Heart left ventricle (tissue), 16 donors: ENCODE data around the gene TRERF1. TPM values are rescaled to one million over a fixed set of nuclear protein-coding genes. Genes with fewer than 3 reads are reported as not detected.

Experiments
- ATAC-seq, 4 donors: fragments of 200-7000 bp; cut with Tn5 transposase; one replicate each; pipeline ENCODE4 v1.9.1; 2020 to 2022; ENCODE audit warnings: moderate library complexity in 4 of 4, mild to moderate bottlenecking in 3 of 4, moderate number of reproducible peaks in 1 of 4
- DNase-seq, 5 donors: peaks; one replicate each; pipeline ENCODE4 v3.0.0-alpha.2; 2020
- H3K27ac ChIP-seq, 12 donors: fragments of 200-600 bp; sonication (generic) in 4 of 12; one replicate each; pipeline versions ENCODE4 v1.5.0 to v1.8.0; 2016 to 2022; ENCODE audit warnings: mild to moderate bottlenecking in 2 of 12
- H3K27me3 ChIP-seq, 9 donors: fragments of 200-600 bp; sonication (generic) in 2 of 9; one replicate each; pipeline versions ENCODE4 v1.5.1 to v1.8.0; 2016 to 2022; ENCODE audit warnings: mild to moderate bottlenecking in 3 of 9
- H3K36me3 ChIP-seq, 9 donors: fragments of 200-600 bp; sonication (generic) in 2 of 9; one replicate each; pipeline versions ENCODE4 v1.5.0 to v1.8.0; 2018 to 2022; ENCODE audit warnings: mild to moderate bottlenecking in 2 of 9
- H3K4me1 ChIP-seq, 12 donors: fragments of 200-600 bp; sonication (generic) in 4 of 12; one replicate each; pipeline versions ENCODE4 v1.5.0 to v1.8.0; 2016 to 2022; ENCODE audit warnings: mild to moderate bottlenecking in 3 of 12
- H3K4me3 ChIP-seq, 12 donors: fragments of 200-600 bp; sonication (generic) in 4 of 12; one replicate each; pipeline versions ENCODE4 v1.5.0 to v1.8.0; 2017 to 2022; ENCODE audit warnings: mild to moderate bottlenecking in 9 of 12, moderate library complexity in 4 of 12
- H3K9me3 ChIP-seq, 12 donors: fragments of 200-600 bp; sonication (generic) in 4 of 12; one replicate each; pipeline versions ENCODE4 v1.5.0 to v1.8.0; 2016 to 2022; ENCODE audit warnings: mild to moderate bottlenecking in 1 of 12
- CTCF ChIP-seq, 12 donors: fragments of 200-600 bp; sonication (generic) in 4 of 12; IDR thresholded peaks; one replicate each; pipeline versions ENCODE4 v1.5.0 to v1.8.0; 2018 to 2022; ENCODE audit warnings: antibody characterized with exemption in 12 of 12, mild to moderate bottlenecking in 5 of 12
- POLR2A ChIP-seq, 2 donors: fragments of 450-650 bp; IDR thresholded peaks; one replicate each; pipeline ENCODE4 v1.6.1; 2017; ENCODE audit warnings: antibody characterized with exemption in 2 of 2, mild to moderate bottlenecking in 2 of 2, moderate library complexity in 2 of 2
- WGBS, 4 donors: extraction: QIAGEN DNeasy Blood & Tissue Kit in 2 of 4; methylation state at CpG; one replicate each; pipeline versions ENCODE4 v1.1.5 to v1.1.7; 2013 to 2018; 5-methylcytosine and 5-hydroxymethylcytosine counted together
- intact Hi-C, 10 donors: fragments of 100-400 bp; cut with DNase I; formaldehyde crosslinking; loops; one replicate each; pipeline versions ENCODE4 v1.11.1 to v1.14.2; 2022
- polyA plus RNA-seq, 2 donors: library from polyadenylated mRNA; stranded (reverse); fragments of 200-250 nt; gene quantifications; one replicate each; pipeline ENCODE4 v1.2.3, GENCODE V29; 2013
- total RNA-seq, 9 donors: library from RNA; depleted of rRNA in 2 of 9; stranded (reverse); fragments of >200 nt in 2 of 9; fragmentation: NEBNext Ultra II Directional in 3 of 9; extraction: Animal tissue kit (Norgen Biotek cat#: 25700) in 3 of 9; gene quantifications; one replicate each; pipeline versions ENCODE4 v1.1.0 to v1.2.4, GENCODE V29; 2016 to 2023
- donor health status: ischemic (EF 13 %, LVEDD 7.1; RV severe dilation, severe dysfunction).
- donor health status: healthy with polysubstance abuse.
- donor health status: DM: no; HTN: yes; CAD: no.
- donor health status: DM: no; HTN: no; CAD: no.
- donor health status: ischemic (EF 25% LVEDD 6.9; RV normal size, moderate dysfunction).
- donor health status: ischemic (EF 25% LVEDD 5.7; RV mildly dilated, moderate dysfunction).
- donor health status: healthy.
- donor health status: DM: yes; HTN: yes; CAD: no.
- donor health status: ischemic (EF 35%, LVEDD 5.7; RV mildly dilated, moderate dysfunction).
- donor health status: nonischemic (EF 11% LVEDD 7.7; RV severe dilation, severe dysfunction).
- donor health status: DM: yes; HTN: yes; CAD: no.
- donor health status: PGD.
- donor health status: ischemic (EF 29% LVEDD 5.4; RV normal size, mild dysfunction).
- donor health status: nonischemic (EF 23%, LVEDD 6.1; RV moderate dilation, normal function).

The TRERF1 gene
- total and polyA plus RNA-seq, 11 donors: 0.53 to 4.5 (median 1.5) TPM

- Histone ChIP-seq H3K27ac (no peak overlapping the region), H3K9me3 (no peaks in the 10 kb centered on the region), H3K4me1 (peaks cover 0 to 40% (median 0%) of the 10 kb centered on the region in 12 donors), H3K27me3 (no peaks in the 10 kb centered on the region), H3K4me3 (no peak overlapping the region), H3K36me3 (peaks cover 0 to 17% (median 3%) of the 10 kb centered on the region in 9 donors)
- no peak for ATAC-seq
- TF ChIP-seq CTCF (IDR thresholded peaks at IDR 0.05): no peak
- no peak for TF ChIP-seq POLR2A (IDR thresholded peaks at IDR 0.05)
- no peak for DNase-seq
- WGBS, 4 donors: 61 to 74% (median 65%) methylated on average over 3 of the region's 3 CpGs
- intact Hi-C loops: no loop called here
Measured at GRCh38 chr6:42295677-42296076, 156.0 kb downstream of the TRERF1 start.

GRCh38 chr6:42295181-42295580, 156.5 kb downstream of the TRERF1 start:
- intact Hi-C loops: no loop called here
- 95 to 100% (median 99%) methylated on average over 1 of the region's 1 CpG for WGBS, 4 donors
- Histone ChIP-seq H3K4me3 (no peak overlapping the region), H3K36me3 (peaks cover 0 to 16% (median 3%) of the 10 kb centered on the region in 9 donors), H3K27me3 (no peaks in the 10 kb centered on the region), H3K9me3 (no peaks in the 10 kb centered on the region), H3K4me1 (peaks cover 0 to 40% (median 0%) of the 10 kb centered on the region in 12 donors), H3K27ac (no peak overlapping the region)
- no peak for DNase-seq
- no peak for TF ChIP-seq CTCF (IDR thresholded peaks at IDR 0.05)
- TF ChIP-seq POLR2A (IDR thresholded peaks at IDR 0.05): no peak
- ATAC-seq: no peak

GRCh38 chr6:42294759-42295158, 157.0 kb downstream of the TRERF1 start:
- no peak overlapping the region for H3K4me3 ChIP-seq
- no peaks in the 10 kb centered on the region for H3K9me3 ChIP-seq
- 83 to 92% (median 89%) methylated on average over 3 of the region's 3 CpGs for WGBS, 4 donors
- H3K27ac ChIP-seq: no peak overlapping the region
- intact Hi-C loops: no loop called here
- H3K36me3 ChIP-seq: peaks cover 0 to 12% (median 2%) of the 10 kb centered on the region in 9 donors
- TF ChIP-seq POLR2A (IDR thresholded peaks at IDR 0.05) (no peak), CTCF (IDR thresholded peaks at IDR 0.05) (no peak)
- DNase-seq (no peak), ATAC-seq (no peak)
- H3K4me1 ChIP-seq: peaks cover 0 to 40% (median 0%) of the 10 kb centered on the region in 12 donors
- no peaks in the 10 kb centered on the region for H3K27me3 ChIP-seq

GRCh38 chr6:42293386-42293977, 158.2 kb downstream of the TRERF1 start:
- Histone ChIP-seq H3K4me1 (peaks cover 0 to 40% (median 0%) of the 10 kb centered on the region in 12 donors), H3K36me3 (peaks cover 0 to 8% (median 0%) of the 10 kb centered on the region in 9 donors), H3K27me3 (no peaks in the 10 kb centered on the region), H3K27ac (no peak overlapping the region), H3K4me3 (no peak overlapping the region), H3K9me3 (no peaks in the 10 kb centered on the region)
- no peak for TF ChIP-seq POLR2A (IDR thresholded peaks at IDR 0.05)
- no peak for TF ChIP-seq CTCF (IDR thresholded peaks at IDR 0.05)
- DNase-seq: no peak
- intact Hi-C loops: no loop called here
- ATAC-seq: no peak
- 48 to 65% (median 51%) methylated on average over 5 of the region's 5 CpGs for WGBS, 4 donors
